Measurements from ENCODE around the gene TICAM2. TPM values are rescaled to one million over a fixed set of nuclear protein-coding genes. Genes with fewer than 3 reads are reported as not detected.

The TICAM2 gene
- total RNA-seq, 3 donors from 2014 or later = 1.9 to 4.3 (median 3.5) TPM

GRCh38 chr5:115624994-115625393 is 22.7 kb upstream of the TICAM2 start:
- DNase-seq (no peak), ATAC-seq (no peak)
- intact Hi-C loops (cut with DNase I, micrococcal nuclease) = loop anchor here in 1 of 2 donors (5.0 kb wide), 1 partner anchor 217 kb away; the partner anchor contains the start of genes AP3S1 and ATG12
- Histone ChIP-seq H3K4me3 (no peak overlapping the region), H3K4me1 (ENCODE audit: low read depth) (peaks cover 33% of the 10 kb centered on the region), H3K9me3 (no peaks in the 10 kb centered on the region), H3K36me3 (ENCODE audit: low read depth) (peaks cover 4% of the 10 kb centered on the region)
- no peak for TF ChIP-seq CTCF (IDR thresholded peaks at IDR 0.05)

GRCh38 chr5:115623658-115624057 is 21.4 kb upstream of the TICAM2 start:
- no peaks in the 10 kb centered on the region for H3K9me3 ChIP-seq
- TF ChIP-seq CTCF (IDR thresholded peaks at IDR 0.05) = no peak
- peaks cover 4% of the 10 kb centered on the region for H3K36me3 ChIP-seq (ENCODE audit: low read depth)
- peaks cover 33% of the 10 kb centered on the region for H3K4me1 ChIP-seq (ENCODE audit: low read depth)
- ATAC-seq (peak; percentile 51), DNase-seq (peak in 1 of 3 donors; percentile 35)
- no peak overlapping the region for H3K4me3 ChIP-seq
- intact Hi-C loops (cut with DNase I, micrococcal nuclease) = no loop called here

GRCh38 chr5:115621365-115621900 is 19.2 kb upstream of the TICAM2 start:
- peaks cover 4% of the 10 kb centered on the region for H3K36me3 ChIP-seq (ENCODE audit: low read depth)
- DNase-seq (no peak), ATAC-seq (no peak)
- H3K4me1 ChIP-seq (ENCODE audit: low read depth) = peaks cover 27% of the 10 kb centered on the region
- no peaks in the 10 kb centered on the region for H3K9me3 ChIP-seq
- intact Hi-C loops (cut with DNase I, micrococcal nuclease) = no loop called here
- TF ChIP-seq CTCF (IDR thresholded peaks at IDR 0.05) = no peak
- no peak overlapping the region for H3K4me3 ChIP-seq

GRCh38 chr5:115616892-115617291 is 14.6 kb upstream of the TICAM2 start:
- no peaks in the 10 kb centered on the region for H3K9me3 ChIP-seq
- H3K4me3 ChIP-seq = no peak overlapping the region
- DNase-seq (no peak), ATAC-seq (peak; percentile 57)
- no peaks in the 10 kb centered on the region for H3K4me1 ChIP-seq (ENCODE audit: low read depth)
- H3K36me3 ChIP-seq (ENCODE audit: low read depth) = no peaks in the 10 kb centered on the region
- TF ChIP-seq CTCF (IDR thresholded peaks at IDR 0.05) = no peak
- intact Hi-C loops (cut with DNase I, micrococcal nuclease) = no loop called here

GRCh38 chr5:115616472-115616871 is 14.2 kb upstream of the TICAM2 start:
- no peaks in the 10 kb centered on the region for H3K36me3 ChIP-seq (ENCODE audit: low read depth)
- intact Hi-C loops (cut with DNase I, micrococcal nuclease) = no loop called here
- no peak for TF ChIP-seq CTCF (IDR thresholded peaks at IDR 0.05)
- ATAC-seq (no peak), DNase-seq (no peak)
- no peak overlapping the region for H3K4me3 ChIP-seq
- no peaks in the 10 kb centered on the region for H3K9me3 ChIP-seq
- no peaks in the 10 kb centered on the region for H3K4me1 ChIP-seq (ENCODE audit: low read depth)

- no peak for TF ChIP-seq CTCF (IDR thresholded peaks at IDR 0.05)
- Histone ChIP-seq H3K4me1 (ENCODE audit: low read depth) (no peaks in the 10 kb centered on the region), H3K36me3 (ENCODE audit: low read depth) (no peaks in the 10 kb centered on the region), H3K9me3 (no peaks in the 10 kb centered on the region), H3K4me3 (no peak overlapping the region)
- no peak for ATAC-seq
- intact Hi-C loops (cut with DNase I, micrococcal nuclease) = no loop called here
- DNase-seq = no peak
Measured at GRCh38 chr5:115611873-115612272, 9.6 kb upstream of the TICAM2 start.
